Activated T-helper 2 cell treated with anti-CD3 and anti-CD28 coated beads, Interferon-gamma antibody, Interleukin-2, Interleukin-4, amounts not matched to agents 10 μg/mL and 5 μg/mL and 100 μg/mL, durations not matched to agents 14 hours and 24 hours and 36 hours (primary cell): ENCODE data around the gene B3GNT9. TPM values are rescaled to one million over a fixed set of nuclear protein-coding genes. Genes with fewer than 3 reads are reported as not detected.
"Not testable (repeated sequence)": the region's sequence is repeated elsewhere in the genome, so short reads cannot be mapped to it uniquely, and the experiment has no call there.

ENCODE experiments used
- DNase-seq: peaks from one replicate; pipeline ENCODE4 v3.0.0; 2021; ENCODE audit warnings: low spot score
- H3K27ac Mint-ChIP-seq: one replicate; pipeline ENCODE4 v1.8.0; 2021; ENCODE audit warnings: mixed read lengths
- H3K27me3 Mint-ChIP-seq: one replicate; pipeline ENCODE4 v1.8.0; 2021; ENCODE audit warnings: low read depth, mixed read lengths
- H3K36me3 Mint-ChIP-seq: one replicate; pipeline ENCODE4 v1.8.0; 2021; ENCODE audit warnings: low read depth, mixed read lengths
- H3K4me1 Mint-ChIP-seq: one replicate; pipeline ENCODE4 v1.8.0; 2021; ENCODE audit warnings: low read depth, mixed read lengths
- H3K4me3 Mint-ChIP-seq: one replicate; pipeline ENCODE4 v1.8.0; 2021; ENCODE audit warnings: low read depth, mild to moderate bottlenecking, moderate library complexity, mixed read lengths
- H3K9me3 Mint-ChIP-seq: one replicate; pipeline ENCODE4 v1.8.0; 2021; ENCODE audit warnings: mixed read lengths
- intact Hi-C: fragments of 100-400 bp; cut with micrococcal nuclease; formaldehyde crosslinking; loops from one replicate; pipeline ENCODE4 v1.15.1; 2023
- total RNA-seq: library from RNA; stranded (reverse); gene quantifications from 2 replicates; pipeline ENCODE4 v1.2.3, GENCODE V29; 2022

Gene B3GNT9
- total RNA-seq, 1 donor from 2014 or later: 5.1 TPM

DNA sequence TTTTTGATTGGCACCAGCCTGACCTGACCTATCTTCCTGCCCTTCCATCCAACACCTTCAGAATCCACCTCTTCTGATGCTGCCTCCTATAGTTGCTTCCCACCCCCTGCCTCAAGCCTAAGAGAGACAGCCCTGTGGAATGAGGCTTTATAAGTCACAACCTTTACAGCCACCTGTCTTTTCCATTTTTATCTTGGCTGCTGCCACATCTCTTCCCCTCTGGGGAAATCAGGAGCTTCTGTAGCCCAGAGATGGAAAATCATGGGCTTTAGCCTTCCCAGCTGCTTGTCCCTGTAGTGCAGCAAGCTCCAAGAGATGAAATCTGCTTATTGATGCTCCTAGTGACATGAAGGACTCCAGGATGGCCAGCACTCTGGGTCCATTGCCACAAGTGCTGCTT, 22.4 kb downstream of the B3GNT9 start:
- Mint-ChIP-seq H3K36me3 (peaks cover 49% of the 10 kb centered on the region), H3K4me3 (no peak overlapping the region), H3K27ac (no peak overlapping the region), H3K27me3 (no peaks in the 10 kb centered on the region), H3K9me3 (no peaks in the 10 kb centered on the region), H3K4me1 (no peaks in the 10 kb centered on the region)
- intact Hi-C loops: no loop called here
- no peak for DNase-seq

DNA sequence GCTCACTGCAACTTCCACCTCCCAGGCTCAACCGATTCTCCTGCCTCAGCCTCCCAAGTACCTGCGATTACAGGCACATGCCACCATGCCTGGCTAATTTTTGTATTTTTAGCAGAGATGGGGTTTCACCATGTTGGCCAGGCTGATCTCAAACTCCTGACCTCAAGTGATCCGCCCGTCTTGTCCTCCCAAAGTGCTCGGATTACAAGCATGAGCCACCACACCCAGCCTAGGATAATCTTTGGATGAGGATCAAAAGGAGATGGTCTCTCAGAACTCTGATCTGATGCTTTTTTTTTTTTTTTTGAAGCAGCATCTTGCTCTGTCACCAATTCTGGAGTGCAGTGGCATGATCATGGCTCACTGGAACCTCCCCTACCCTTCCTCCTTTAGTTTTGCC, 28.0 kb downstream of the B3GNT9 start:
- H3K4me3 Mint-ChIP-seq, H3K4me1 Mint-ChIP-seq, H3K9me3 Mint-ChIP-seq, DNase-seq, intact Hi-C loops, H3K27ac Mint-ChIP-seq, H3K27me3 Mint-ChIP-seq: not testable (repeated sequence)
- H3K36me3 Mint-ChIP-seq: peaks cover 45% of the 10 kb centered on the region

DNA sequence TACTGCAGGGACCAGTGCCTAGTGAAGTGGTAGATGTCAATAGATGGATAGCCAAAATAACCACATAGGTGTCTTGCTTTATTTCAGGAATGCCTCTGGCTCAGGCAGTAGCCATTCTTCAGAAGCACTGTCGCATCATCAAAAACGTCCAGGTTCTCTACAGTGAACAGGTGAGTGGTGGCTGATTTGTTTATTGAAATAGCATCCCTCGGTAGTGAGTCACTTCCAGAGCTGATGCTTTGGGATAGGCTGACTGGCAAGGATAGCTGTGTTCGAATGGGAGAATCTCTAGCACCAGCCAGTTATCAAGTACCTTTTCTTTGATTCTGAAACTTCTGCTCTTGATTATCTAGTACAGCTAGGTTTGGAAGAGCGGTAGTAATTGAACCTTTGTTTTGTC, 30.8 kb downstream of the B3GNT9 start:
- Mint-ChIP-seq H3K4me1 (no peaks in the 10 kb centered on the region), H3K4me3 (no peak overlapping the region), H3K9me3 (no peaks in the 10 kb centered on the region), H3K36me3 (peaks cover 31% of the 10 kb centered on the region), H3K27me3 (no peaks in the 10 kb centered on the region), H3K27ac (no peak overlapping the region)
- intact Hi-C loops: no loop called here
- DNase-seq: no peak

DNA sequence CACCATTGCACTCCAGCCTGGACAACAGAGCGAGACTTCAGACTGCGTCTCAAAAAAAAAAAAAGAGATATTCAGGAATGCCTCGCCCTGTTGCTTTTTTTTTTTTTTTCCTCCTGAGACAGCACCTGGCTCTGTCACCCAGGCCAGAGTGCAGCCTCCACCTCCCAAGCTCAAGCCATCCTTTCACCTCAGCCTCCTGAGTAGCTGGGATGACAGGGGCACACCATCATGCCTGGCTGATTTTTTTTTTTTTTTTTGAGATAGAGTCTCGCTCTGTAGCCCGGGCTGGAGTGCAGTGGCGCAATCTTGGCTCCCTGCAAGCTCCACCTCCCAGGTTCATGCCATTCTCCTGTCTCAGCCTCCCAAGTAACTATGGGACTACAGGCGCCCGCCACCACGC, 33.1 kb downstream of the B3GNT9 start:
- no peaks in the 10 kb centered on the region for H3K27me3 Mint-ChIP-seq
- peaks cover 22% of the 10 kb centered on the region for H3K36me3 Mint-ChIP-seq
- H3K4me1 Mint-ChIP-seq: peaks cover 2% of the 10 kb centered on the region
- intact Hi-C loops: no loop called here
- H3K4me3 Mint-ChIP-seq: no peak overlapping the region
- no peak overlapping the region for H3K27ac Mint-ChIP-seq
- no peak for DNase-seq
- H3K9me3 Mint-ChIP-seq: no peaks in the 10 kb centered on the region

DNA sequence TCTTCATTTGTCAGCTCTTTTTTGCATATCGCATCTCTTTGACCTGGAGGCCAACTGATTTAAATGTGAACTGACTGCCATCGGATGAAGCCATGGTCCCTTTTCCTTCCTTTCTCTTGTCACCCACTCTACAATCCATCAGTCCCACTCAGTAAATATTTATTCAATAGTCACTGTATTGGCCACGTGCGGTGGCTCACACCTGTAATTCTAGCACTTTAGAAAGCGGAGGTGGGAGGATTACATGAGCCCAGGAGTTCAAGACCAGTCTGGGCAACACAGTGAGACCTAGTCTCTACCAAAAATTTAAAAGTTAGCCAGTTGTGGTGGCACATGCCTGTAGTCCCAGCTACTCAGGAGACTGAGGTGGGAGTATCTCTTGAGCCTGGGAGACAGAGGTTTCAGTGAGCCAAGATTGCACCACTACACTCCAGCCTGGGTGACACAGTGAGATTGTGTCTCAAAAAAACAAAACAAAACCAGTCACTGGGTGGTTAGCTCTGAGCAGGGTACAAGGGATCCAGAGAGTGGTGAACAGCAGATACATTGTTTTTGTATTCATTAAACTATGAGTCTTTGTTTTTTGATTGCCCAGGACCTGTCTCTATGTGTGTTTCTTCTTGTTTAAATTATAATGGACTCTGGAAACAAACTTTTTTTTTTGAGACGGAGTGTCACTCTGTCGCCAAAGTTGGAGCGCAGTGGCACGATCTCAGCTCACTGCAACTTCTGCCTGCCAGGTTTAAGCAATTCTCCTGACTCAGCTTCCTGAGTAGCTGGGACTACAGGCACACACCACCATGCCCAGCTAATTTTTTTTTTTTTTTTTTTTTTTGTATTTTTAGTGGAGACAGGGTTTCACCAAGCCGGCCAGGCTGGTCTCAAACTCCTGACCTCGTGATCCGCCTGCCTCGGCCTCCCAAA, 34.1 kb downstream of the B3GNT9 start:
- H3K36me3 Mint-ChIP-seq: peaks cover 19% of the 10 kb centered on the region
- no peak overlapping the region for H3K4me3 Mint-ChIP-seq
- no peak for DNase-seq
- intact Hi-C loops: no loop called here
- H3K27me3 Mint-ChIP-seq: no peaks in the 10 kb centered on the region
- H3K27ac Mint-ChIP-seq: no peak overlapping the region
- H3K4me1 Mint-ChIP-seq: peaks cover 8% of the 10 kb centered on the region
- H3K9me3 Mint-ChIP-seq: no peaks in the 10 kb centered on the region

DNA sequence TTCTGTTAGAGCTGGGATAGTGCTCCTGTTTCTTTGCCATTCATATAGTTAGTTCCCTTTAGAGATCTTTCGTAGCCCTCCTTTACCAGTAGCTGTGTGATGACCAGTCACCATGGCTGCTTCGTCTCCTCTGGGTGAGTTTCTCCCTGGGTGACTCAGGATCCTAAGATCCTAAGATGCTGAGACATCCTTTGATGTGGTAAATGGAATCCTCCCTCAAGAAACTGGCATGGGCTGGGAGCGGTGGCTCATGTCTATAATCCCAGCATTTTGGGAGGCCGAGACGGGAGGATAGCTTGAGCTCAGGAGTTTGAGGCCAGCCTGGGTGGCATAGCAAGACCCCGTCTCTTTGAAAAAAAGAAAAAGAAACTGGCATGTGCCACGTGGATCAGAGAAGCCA, 35.2 kb downstream of the B3GNT9 start:
- peaks cover 15% of the 10 kb centered on the region for H3K36me3 Mint-ChIP-seq
- H3K27ac Mint-ChIP-seq: no peak overlapping the region
- intact Hi-C loops: no loop called here
- no peak overlapping the region for H3K4me3 Mint-ChIP-seq
- H3K9me3 Mint-ChIP-seq: no peaks in the 10 kb centered on the region
- H3K27me3 Mint-ChIP-seq: no peaks in the 10 kb centered on the region
- no peak for DNase-seq
- H3K4me1 Mint-ChIP-seq: peaks cover 14% of the 10 kb centered on the region

DNA sequence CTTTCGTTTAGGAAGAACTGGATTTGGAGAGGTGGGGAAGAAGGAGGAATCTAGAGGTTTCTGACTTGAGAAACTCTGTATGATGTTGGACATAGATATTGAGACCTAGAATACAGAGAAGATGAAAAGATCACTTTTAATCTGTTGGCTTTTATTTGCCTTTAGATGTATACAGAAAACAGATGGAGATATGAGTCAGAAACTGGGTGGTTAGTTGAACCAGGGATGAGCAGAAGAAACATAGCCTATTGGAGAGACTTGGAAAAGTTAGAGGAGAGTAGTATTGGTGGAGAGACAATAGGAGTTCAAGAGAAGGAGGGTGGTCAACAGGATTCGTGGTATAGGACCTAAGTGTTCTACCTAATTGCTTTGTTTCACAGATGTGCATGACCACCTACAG, 36.0 kb downstream of the B3GNT9 start:
- intact Hi-C loops: no loop called here
- Mint-ChIP-seq H3K4me1 (peaks cover 14% of the 10 kb centered on the region), H3K9me3 (no peaks in the 10 kb centered on the region), H3K4me3 (no peak overlapping the region), H3K36me3 (peaks cover 12% of the 10 kb centered on the region), H3K27me3 (no peaks in the 10 kb centered on the region), H3K27ac (no peak overlapping the region)
- DNase-seq: no peak

DNA sequence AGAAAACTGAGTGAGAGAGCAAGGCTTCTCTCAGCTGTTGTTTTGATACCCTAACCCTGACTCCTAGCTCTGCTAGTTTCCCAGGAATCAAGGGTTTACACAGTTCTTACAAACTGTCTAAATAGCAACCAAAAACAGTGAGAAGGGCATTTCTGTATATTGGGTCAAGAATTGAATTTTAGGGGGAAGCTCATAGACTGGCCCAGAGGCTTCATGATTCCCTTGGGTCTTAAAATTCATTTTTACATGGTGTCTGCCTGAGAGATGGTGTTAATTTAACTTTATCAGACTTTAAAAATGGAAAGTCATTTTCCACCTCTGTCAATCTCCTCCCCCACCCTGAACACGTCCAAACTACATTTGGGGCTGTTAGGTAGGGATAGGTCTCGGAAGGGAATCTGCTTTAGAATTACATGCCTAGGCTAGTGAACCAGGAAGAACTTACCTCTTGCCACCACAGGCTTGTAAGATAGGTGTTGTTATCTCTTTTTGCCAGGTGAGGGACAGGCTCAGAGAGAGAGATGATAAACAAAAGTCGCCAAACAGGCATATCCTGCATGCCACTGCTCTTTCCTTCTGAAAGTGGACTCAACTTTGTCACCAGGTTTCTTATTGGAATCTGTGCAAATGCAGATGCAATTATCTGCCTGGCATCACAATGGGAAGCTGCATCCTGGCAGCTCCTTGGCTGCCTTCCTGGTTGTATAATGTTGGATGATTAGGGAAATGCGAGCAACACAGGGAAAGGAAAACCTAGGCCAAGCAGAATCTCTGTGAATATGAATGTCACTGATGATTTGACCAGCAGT, 38.0 kb downstream of the B3GNT9 start:
- Mint-ChIP-seq H3K36me3 (peaks cover 8% of the 10 kb centered on the region), H3K9me3 (no peaks in the 10 kb centered on the region), H3K27me3 (no peaks in the 10 kb centered on the region), H3K4me3 (no peak overlapping the region), H3K27ac (no peak overlapping the region), H3K4me1 (peaks cover 19% of the 10 kb centered on the region)
- intact Hi-C loops: no loop called here
- DNase-seq: no peak

DNA sequence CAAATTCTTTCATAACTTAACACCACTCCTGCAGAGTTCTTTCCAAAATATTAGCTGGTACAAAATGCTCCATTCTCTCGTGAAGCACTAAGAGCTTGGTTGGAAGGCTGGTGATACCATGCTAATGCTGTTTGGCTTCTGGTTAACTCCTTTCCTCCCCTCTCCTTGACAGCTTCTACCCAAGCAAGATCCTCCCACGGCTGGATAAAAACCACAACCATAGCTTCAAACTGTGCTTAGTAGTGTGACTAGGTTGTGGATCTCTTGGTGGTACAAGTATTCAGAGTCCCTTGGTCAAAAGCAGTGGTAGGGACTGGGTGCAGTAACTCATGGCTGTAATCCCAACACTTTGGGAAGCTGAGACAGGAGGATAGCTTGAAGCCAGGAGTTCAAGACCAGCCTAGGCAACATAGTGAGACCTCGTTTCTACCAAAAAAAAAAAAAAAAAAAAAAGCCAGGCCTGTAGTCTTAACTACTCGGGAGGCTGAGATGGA, 38.8 kb downstream of the B3GNT9 start:
- Mint-ChIP-seq H3K4me3 (no peak overlapping the region), H3K27me3 (no peaks in the 10 kb centered on the region), H3K9me3 (no peaks in the 10 kb centered on the region), H3K27ac (no peak overlapping the region), H3K4me1 (peaks cover 19% of the 10 kb centered on the region), H3K36me3 (peaks cover 8% of the 10 kb centered on the region)
- intact Hi-C loops: no loop called here
- no peak for DNase-seq

DNA sequence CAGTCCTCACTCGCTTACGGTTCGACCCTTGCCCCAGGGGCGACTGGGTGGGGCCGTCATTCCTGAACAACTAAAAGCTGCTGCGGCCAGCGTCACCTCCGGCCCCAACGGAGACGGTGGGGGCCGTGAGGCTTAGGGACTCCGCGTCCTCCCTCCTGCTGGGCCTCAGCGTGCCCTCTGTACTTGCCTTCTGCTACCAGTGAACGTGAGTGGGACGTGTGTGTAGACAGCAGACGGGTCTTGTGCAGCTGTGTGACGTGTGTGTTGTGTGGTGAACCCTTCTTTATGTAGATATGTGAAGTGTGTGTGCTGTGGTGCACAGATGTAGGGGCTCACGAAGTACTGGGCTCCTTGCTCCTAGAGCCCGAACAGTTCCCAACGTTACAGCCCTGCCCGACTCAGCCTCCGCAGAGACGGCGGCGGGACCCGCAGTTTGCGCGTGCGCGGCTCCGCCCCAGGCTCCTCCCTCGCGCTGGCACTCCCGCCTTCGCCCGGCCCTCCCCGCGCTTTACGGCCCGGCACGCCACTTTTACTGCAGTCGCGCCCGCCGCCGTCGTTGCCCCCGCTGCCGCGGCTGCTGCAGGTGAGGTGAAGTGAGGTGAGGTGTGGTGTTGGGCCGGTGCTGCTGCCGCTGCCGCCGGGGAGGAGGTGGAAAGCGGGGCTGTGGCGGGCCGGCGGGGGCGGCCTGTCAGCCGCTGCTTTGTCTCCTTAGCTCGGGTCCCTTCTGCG, 41.2 kb downstream of the B3GNT9 start, which contains the start of gene PHAF1:
Gene PHAF1 (plus strand): TSS at position 535 of the 729 bp plus-strand sequence. CDS start 235 bp downstream, outside the sequence.
- peak; percentile 94 for DNase-seq
- peaks cover 18% of the 10 kb centered on the region for H3K4me1 Mint-ChIP-seq
- peak within 1 kb of the TSS; percentile 94 for H3K4me3 Mint-ChIP-seq
- no peaks in the 10 kb centered on the region for H3K9me3 Mint-ChIP-seq
- peak within 1 kb of the TSS; percentile 72 for H3K27ac Mint-ChIP-seq
- intact Hi-C loops: loop anchor here (2.0 to 5.0 kb wide), 2 partner anchors 51 to 162 kb away; no protein-coding TSS in a partner anchor
- H3K27me3 Mint-ChIP-seq: no peaks in the 10 kb centered on the region
- H3K36me3 Mint-ChIP-seq: peaks cover 8% of the 10 kb centered on the region

DNA sequence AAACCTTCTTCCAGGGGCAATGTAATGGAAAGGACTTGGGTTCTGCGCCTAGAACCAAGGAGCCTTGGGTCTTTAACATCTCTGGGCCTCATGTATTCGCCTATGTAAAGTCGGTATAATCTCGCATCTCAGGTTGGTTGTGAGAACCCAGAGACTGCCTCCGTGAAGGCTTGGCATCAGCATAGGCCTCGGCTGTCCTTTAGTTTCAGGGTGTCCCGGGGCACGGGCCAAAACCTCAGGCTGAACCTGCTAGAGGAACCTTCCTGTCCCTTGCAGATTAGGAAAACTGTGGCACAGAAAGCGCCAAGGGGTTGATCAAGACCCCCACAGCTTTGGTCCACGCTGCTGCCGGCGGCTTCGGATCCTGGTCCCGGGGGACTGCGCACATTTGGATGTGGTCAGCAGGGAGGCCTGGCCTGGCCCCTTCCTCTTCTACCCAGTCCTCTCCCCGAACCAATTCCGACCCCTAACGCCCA, 41.8 kb downstream of the B3GNT9 start:
- no peaks in the 10 kb centered on the region for H3K27me3 Mint-ChIP-seq
- peaks cover 8% of the 10 kb centered on the region for H3K36me3 Mint-ChIP-seq
- DNase-seq: no peak
- intact Hi-C loops: loop anchor here (2.0 to 5.0 kb wide), 2 partner anchors 52 to 162 kb away; no protein-coding TSS in a partner anchor
- peak overlapping the region; percentile 72 for H3K27ac Mint-ChIP-seq
- no peaks in the 10 kb centered on the region for H3K9me3 Mint-ChIP-seq
- peaks cover 17% of the 10 kb centered on the region for H3K4me1 Mint-ChIP-seq
- H3K4me3 Mint-ChIP-seq: peak overlapping the region; percentile 94

DNA sequence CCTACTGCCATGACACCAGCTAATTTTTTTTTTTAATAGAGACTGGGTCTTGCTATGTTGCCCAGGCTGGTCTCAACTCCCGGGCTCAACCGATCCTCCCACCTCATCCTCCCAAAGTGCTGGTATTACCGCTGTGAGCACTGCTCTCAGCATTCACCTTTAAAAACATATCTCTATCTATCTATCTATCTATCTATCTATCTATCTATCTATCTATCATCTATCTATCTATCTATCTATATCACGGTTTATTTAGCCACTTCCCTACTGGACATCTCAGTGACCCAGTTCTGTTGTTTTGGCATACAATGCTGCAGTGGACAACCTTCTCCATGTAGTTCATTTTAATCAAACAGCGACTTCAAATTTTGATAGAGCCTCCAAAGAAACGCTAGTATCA, 42.3 kb downstream of the B3GNT9 start:
- Mint-ChIP-seq H3K4me3 (no peak overlapping the region), H3K27me3 (no peaks in the 10 kb centered on the region), H3K27ac (no peak overlapping the region)

More for the DNA sequence above, 42.3 kb downstream of the B3GNT9 start:
- DNase-seq: no peak
- Mint-ChIP-seq H3K9me3 (no peaks in the 10 kb centered on the region), H3K36me3 (peaks cover 8% of the 10 kb centered on the region), H3K4me1 (peaks cover 17% of the 10 kb centered on the region)
- intact Hi-C loops: loop anchor here (2.0 to 5.0 kb wide), 2 partner anchors 52 to 161 kb away; no protein-coding TSS in a partner anchor
